MG63 (cell line): ENCODE data around the gene SOX13. TPM values are rescaled to one million over a fixed set of nuclear protein-coding genes. Genes with fewer than 3 reads are reported as not detected.

Source experiments
- DNase-seq: peaks from one replicate; pipeline ENCODE4 v3.0.0-alpha.2; 2020
- H3K27me3 ChIP-seq: fragments of 250-450 bp; sonication (Bioruptor Pico); 2 replicates; pipeline ENCODE4 v1.5.1; 2020; ENCODE audit warnings: mild to moderate bottlenecking, moderate library complexity
- H3K36me3 ChIP-seq: fragments of 250-450 bp; sonication (Bioruptor Pico); 2 replicates; pipeline ENCODE4 v1.5.1; 2020; ENCODE audit warnings: mild to moderate bottlenecking, moderate library complexity
- H3K4me3 ChIP-seq: fragments of 250-450 bp; sonication (Bioruptor Pico); 2 replicates; pipeline ENCODE4 v1.5.1; 2020; ENCODE audit warnings: mild to moderate bottlenecking, moderate library complexity
- H3K9me3 ChIP-seq: fragments of 250-450 bp; sonication (Bioruptor Pico); 2 replicates; pipeline ENCODE4 v1.5.1; 2020; ENCODE audit warnings: mild to moderate bottlenecking, moderate library complexity
- total RNA-seq: library from RNA; depleted of rRNA; stranded (reverse); fragments of >200 nt; shearing (Covaris generic); gene quantifications from 2 replicates; pipeline ENCODE4 v1.2.3, GENCODE V29; 2014; ENCODE audit warnings: low replicate concordance

The SOX13 gene
- total RNA-seq, 1 experiment from 2014 or later: 0.86 TPM

DNA sequence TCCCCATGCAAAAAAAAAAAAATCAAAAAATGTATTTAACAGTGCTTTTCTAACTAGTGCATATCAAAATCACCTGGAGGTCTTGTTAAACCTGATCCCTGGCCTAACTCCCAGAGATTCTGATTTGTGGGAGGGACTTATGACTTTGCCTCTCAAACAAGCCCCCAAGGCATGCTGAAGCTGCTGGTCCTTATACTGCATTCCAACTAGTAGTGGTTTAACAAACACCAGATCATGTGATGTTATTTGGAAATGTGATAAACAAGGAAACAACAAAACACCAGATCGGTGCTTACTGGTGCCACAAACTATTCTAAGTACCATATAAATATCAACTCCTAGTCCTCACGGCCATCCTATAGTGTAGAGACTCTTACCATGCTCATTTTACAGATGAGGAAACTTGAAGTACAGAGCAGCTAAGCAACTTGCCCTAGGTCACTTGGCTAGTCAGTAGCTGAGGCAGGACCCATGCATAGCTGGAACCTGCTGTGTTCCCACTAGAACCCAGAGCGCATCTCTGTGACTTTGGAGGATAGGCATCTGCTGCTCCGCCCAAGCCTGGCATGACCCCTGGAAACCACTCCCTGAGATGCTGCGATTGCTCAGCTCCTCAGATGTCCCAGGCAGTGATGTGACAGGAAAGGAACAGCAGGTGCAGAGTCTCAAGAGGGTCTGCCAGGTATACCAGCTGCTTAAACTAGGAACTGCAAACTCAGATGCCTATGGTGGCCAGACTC lies 38.1 kb downstream of the SOX13 start:
- H3K27me3 ChIP-seq: no peaks in the 10 kb centered on the region
- no peak overlapping the region for H3K4me3 ChIP-seq
- no peaks in the 10 kb centered on the region for H3K36me3 ChIP-seq
- no peaks in the 10 kb centered on the region for H3K9me3 ChIP-seq
- no peak for DNase-seq

- DNase-seq: no peak
- Histone ChIP-seq H3K27me3 (no peaks in the 10 kb centered on the region), H3K36me3 (no peaks in the 10 kb centered on the region), H3K9me3 (no peaks in the 10 kb centered on the region), H3K4me3 (no peak overlapping the region)
Measured at GRCh38 chr1:204112876-204113730, 40.2 kb downstream of the SOX13 start.

GRCh38 chr1:204113896-204114295 lies 41.0 kb downstream of the SOX13 start:
- no peak overlapping the region for H3K4me3 ChIP-seq
- DNase-seq: no peak
- H3K36me3 ChIP-seq: no peaks in the 10 kb centered on the region; the same call in 1 of the 2 replicates
- H3K9me3 ChIP-seq: no peaks in the 10 kb centered on the region
- H3K27me3 ChIP-seq: no peaks in the 10 kb centered on the region

GRCh38 chr1:204114606-204115005 lies 41.7 kb downstream of the SOX13 start:
- no peak overlapping the region for H3K4me3 ChIP-seq
- no peaks in the 10 kb centered on the region for H3K9me3 ChIP-seq
- H3K36me3 ChIP-seq: no peaks in the 10 kb centered on the region; the same call in 1 of the 2 replicates
- no peaks in the 10 kb centered on the region for H3K27me3 ChIP-seq
- DNase-seq: no peak

DNA sequence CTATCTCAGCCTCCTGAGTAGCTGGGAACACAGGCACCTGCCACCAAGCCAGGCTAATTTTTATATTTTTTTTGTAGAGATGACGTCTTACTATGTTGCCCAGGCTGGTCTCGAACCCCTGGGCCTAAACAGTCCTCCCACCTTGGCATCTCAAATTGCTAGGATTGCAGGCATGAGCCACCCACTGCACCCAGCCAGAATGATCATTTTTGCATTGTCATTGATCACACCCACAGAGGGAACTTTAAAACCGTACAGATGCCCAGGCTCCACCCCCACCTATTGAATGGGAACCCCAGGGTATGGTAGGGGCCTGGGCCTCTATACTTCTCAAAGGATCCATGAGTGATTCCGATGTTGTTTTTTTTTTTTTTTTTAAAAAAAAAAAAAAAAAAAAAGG lies 42.2 kb downstream of the SOX13 start:
- DNase-seq: no peak
- H3K9me3 ChIP-seq: no peaks in the 10 kb centered on the region
- no peaks in the 10 kb centered on the region for H3K27me3 ChIP-seq
- no peaks in the 10 kb centered on the region; the same call in 1 of the 2 replicates for H3K36me3 ChIP-seq
- no peak overlapping the region for H3K4me3 ChIP-seq

DNA sequence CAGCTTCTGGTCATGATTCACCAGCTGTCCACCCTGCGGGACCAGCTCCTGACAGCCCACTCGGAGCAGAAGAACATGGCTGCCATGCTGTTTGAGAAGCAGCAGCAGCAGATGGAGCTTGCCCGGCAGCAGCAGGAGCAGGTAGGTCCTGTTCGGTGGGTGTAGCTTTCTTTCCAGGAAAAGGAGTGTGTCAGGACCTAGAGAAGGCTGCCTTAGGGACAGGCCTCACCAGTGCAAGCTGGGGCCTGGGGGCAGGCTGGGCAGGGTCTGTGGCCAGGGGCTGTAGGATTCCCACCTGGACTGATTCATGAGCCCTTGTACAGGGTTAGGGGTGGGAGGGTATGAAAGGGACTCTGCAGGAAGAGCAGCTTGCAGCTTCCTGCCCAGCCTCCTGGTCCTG lies 43.6 kb downstream of the SOX13 start:
- Histone ChIP-seq H3K9me3 (no peaks in the 10 kb centered on the region), H3K4me3 (no peak overlapping the region)
- no peak for DNase-seq

DNA sequence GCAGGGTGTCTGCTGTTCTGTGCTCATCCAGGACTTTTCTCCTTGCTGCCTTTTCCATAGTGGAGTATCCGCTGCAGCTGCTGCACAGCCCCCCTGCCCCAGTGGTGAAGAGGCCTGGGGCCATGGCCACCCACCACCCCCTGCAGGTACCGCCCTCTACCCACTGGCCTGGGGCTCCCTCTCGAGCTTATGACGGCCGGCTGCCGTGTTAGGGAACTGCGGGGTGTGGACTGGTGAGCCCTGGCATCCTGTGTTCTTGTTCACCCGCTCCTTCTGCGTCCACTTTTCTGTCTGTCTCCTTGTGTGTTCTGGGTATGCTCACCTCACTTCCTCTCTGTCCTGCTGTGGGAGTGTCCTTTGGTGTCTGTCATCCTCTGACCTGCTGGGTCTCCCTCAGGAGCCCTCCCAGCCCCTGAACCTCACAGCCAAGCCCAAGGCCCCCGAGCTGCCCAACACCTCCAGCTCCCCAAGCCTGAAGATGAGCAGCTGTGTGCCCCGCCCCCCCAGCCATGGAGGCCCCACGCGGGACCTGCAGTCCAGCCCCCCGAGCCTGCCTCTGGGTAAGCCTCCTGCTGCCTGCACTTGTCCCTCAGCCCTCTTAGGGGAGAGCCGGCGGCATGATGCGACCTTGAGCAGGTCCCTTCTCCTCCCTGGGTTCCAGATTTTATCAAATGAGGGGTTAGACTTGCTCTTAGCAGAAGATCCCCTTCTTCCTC lies 49.1 kb downstream of the SOX13 start:
- Histone ChIP-seq H3K4me3 (no peak overlapping the region), H3K36me3 (no peaks in the 10 kb centered on the region; the same call in 1 of the 2 replicates), H3K9me3 (no peaks in the 10 kb centered on the region), H3K27me3 (no peaks in the 10 kb centered on the region)
- no peak for DNase-seq

More for the DNA sequence above, 43.6 kb downstream of the SOX13 start:
- no peaks in the 10 kb centered on the region; the same call in 1 of the 2 replicates for H3K36me3 ChIP-seq
- no peaks in the 10 kb centered on the region for H3K27me3 ChIP-seq

DNA sequence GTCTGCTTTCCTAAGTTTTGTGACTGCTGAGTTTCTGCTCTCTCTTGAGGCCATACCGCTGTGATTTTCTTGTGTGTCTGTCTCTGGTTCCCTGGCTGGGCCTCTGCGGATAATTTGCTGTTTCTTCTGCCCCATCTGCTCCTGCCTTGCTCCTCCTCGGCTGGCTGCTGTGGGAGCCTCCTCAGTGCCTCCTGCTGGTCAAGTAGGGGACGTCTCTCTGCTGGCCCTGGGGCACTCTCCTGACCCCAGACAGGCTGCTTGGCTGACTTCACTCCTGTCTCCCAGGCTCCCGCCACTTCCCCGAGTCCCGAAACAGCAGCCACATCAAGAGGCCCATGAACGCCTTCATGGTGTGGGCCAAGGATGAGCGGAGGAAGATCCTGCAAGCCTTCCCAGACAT lies 50.5 kb downstream of the SOX13 start:
- DNase-seq: no peak
- no peak overlapping the region for H3K4me3 ChIP-seq
- no peaks in the 10 kb centered on the region; the same call in 1 of the 2 replicates for H3K36me3 ChIP-seq
- no peaks in the 10 kb centered on the region for H3K9me3 ChIP-seq
- H3K27me3 ChIP-seq: no peaks in the 10 kb centered on the region

DNA sequence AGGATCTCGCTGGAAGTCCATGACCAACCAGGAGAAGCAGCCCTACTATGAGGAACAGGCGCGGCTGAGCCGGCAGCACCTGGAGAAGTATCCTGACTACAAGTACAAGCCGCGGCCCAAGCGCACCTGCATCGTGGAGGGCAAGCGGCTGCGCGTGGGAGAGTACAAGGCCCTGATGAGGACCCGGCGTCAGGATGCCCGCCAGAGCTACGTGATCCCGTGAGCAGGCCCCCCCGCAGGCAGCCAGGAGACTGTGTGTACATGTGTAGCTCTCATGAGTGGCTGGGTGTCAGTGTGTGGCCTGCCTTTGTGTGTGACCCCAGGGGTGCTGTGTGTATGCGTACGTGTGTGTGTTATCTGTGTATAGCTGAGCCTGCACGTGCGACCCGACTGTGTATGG lies 51.7 kb downstream of the SOX13 start:
- Histone ChIP-seq H3K9me3 (no peaks in the 10 kb centered on the region), H3K4me3 (no peak overlapping the region), H3K36me3 (no peaks in the 10 kb centered on the region), H3K27me3 (no peaks in the 10 kb centered on the region)
- no peak for DNase-seq

DNA sequence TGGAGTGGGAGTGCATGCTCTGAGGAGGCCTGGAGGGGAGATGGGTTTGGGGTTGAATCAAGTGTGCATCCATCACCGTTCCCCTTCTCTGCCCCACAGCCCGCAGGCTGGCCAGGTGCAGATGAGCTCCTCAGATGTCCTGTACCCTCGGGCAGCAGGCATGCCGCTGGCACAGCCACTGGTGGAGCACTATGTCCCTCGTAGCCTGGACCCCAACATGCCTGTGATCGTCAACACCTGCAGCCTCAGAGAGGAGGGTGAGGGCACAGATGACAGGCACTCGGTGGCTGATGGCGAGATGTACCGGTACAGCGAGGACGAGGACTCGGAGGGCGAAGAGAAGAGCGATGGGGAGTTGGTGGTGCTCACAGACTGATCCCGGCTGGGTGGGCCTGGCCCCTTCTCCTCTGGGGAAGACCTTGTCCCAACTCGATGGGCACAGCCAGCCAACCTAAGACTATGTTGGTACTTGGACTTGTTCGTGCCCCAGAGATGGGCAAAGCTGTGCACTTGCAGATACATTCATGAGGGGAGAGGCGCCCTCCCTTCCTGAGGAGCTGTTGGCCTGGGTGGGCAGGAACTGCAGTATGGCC lies 52.9 kb downstream of the SOX13 start:
- Histone ChIP-seq H3K9me3 (no peaks in the 10 kb centered on the region), H3K4me3 (no peak overlapping the region), H3K36me3 (no peaks in the 10 kb centered on the region), H3K27me3 (no peaks in the 10 kb centered on the region)
- no peak for DNase-seq

- Histone ChIP-seq H3K4me3 (no peak overlapping the region), H3K9me3 (no peaks in the 10 kb centered on the region), H3K36me3 (no peaks in the 10 kb centered on the region), H3K27me3 (no peaks in the 10 kb centered on the region)
- no peak for DNase-seq
Measured at GRCh38 chr1:204126386-204126785, 53.5 kb downstream of the SOX13 start.

DNA sequence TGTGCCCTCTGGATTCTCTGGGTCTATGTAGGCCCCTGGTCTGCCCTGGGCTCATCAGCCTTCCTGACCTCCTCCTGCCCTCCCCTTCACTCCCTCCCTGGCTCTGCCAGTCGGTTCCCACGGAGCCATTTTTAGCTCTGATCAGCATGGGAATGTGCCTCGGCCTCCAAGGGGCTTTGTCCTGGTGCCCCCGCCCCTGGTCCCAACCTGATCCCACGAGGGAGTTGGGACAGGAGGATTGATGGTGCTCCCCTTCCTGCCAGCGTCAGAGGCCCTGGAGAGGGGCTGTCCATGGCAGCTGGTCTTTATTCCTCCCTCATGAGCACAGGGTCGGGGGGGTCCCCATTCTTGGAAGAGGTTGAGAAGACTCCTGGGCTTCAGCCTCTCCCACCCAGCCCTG lies 54.0 kb downstream of the SOX13 start:
- Histone ChIP-seq H3K9me3 (no peaks in the 10 kb centered on the region), H3K36me3 (no peaks in the 10 kb centered on the region), H3K4me3 (no peak overlapping the region), H3K27me3 (no peaks in the 10 kb centered on the region)
- no peak for DNase-seq

- no peaks in the 10 kb centered on the region for H3K27me3 ChIP-seq
- H3K9me3 ChIP-seq: no peaks in the 10 kb centered on the region
Measured at GRCh38 chr1:204127597-204128242, 54.8 kb downstream of the SOX13 start.

DNA sequence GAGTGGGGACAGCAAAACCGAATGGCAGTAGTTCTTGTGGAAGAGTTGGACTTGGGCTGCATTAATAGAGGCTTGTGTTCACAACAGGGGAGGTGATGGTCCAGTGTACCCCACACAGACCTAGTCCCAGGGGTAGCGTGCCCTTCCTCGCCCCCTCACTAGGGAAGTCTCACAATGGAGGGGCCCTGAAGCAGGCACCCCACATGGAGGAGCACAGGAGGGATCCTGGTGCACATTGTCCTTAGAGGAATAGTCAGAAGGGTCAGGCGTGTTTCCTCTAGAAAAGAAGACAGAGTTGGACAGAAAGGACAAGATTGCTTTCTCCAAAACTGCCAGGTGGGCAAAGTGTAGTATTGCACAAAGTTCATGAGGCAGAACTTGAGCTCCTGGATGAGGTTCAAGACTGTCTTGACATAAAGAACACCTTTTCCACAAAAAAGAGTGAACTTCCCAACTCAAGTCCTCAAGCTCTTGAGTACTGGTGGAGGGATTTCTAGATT lies 55.6 kb downstream of the SOX13 start:
- Histone ChIP-seq H3K9me3 (no peaks in the 10 kb centered on the region), H3K27me3 (no peaks in the 10 kb centered on the region), H3K4me3 (no peak overlapping the region), H3K36me3 (no peaks in the 10 kb centered on the region)
- no peak for DNase-seq

More at GRCh38 chr1:204127597-204128242, 54.8 kb downstream of the SOX13 start:
- Histone ChIP-seq H3K36me3 (no peaks in the 10 kb centered on the region), H3K4me3 (no peak overlapping the region)
- DNase-seq: peak; percentile 84

DNA sequence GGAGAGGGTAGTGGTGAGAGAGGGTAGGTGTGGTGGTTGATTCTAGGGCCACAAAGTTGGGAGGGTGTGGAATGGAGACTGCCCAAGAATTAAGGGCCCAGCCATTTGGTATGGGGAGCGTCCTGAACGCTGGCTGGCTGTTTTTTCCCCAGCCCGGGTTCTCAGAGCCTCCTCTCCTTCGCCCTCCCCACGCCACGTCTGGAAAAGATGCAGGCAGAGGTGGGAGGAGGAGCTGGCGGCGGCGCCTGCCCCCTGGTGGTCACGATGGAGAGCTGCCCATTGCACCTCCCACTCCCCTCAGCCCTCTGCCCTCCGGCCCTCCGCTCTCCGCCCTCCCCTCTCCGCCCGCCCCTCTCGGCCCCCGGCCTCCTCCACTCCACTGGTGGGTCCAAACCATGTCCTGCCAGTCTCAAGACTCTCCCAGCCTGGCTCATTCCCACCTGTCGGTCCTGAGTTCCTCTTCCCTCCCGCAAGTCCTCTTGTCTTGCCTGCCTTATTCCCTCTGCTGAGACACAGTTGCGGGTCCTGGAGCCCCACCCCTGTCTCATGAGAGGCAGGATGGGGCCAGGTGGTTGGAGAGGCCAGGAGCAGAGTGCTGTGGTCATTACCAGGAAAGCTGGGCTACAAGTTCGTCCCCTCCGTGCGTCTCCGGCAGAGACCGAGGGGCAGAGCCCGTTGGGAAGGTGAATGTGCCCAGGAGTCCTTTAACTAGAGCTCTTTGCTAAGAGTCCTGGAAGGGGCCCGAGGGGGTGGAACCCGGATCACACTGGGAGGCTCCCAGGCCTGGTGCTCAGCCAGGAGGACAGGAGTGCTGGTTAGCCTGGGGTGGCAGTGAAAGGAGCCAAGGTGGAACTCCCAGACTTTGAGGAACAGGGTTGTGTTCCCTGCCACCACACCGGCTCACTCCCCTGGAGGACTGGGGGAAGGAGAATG lies 56.3 kb downstream of the SOX13 start:
- Histone ChIP-seq H3K27me3 (no peaks in the 10 kb centered on the region), H3K9me3 (no peaks in the 10 kb centered on the region), H3K4me3 (no peak overlapping the region), H3K36me3 (no peaks in the 10 kb centered on the region)
- DNase-seq: peak; percentile 60
